Body of pancreas (tissue), 4 donors: ENCODE results near the gene DTNB. TPM values are rescaled to one million over a fixed set of nuclear protein-coding genes. Genes with fewer than 3 reads are reported as not detected.
A peak's percentile ranks its signal among the peaks of the same experiment; 100 is the strongest.

Source experiments
- ATAC-seq: fragments of 150-250 bp; one replicate; pipeline ENCODE4 v1.9.1; 2016
- DNase-seq, 4 donors: peaks; one replicate each; pipeline ENCODE4 v3.0.0-alpha.2; 2019
- H3K27ac ChIP-seq, 4 donors: fragments of 200-600 bp; sonication (generic); 1 replicate in 3 of 4; 2 replicates in 1 of 4; pipeline versions ENCODE4 v1.5.1 to v1.6.1; 2016 to 2019; ENCODE audit warnings: mild to moderate bottlenecking in 1 of 4, mixed read lengths in 1 of 4, moderate library complexity in 1 of 4
- H3K27me3 ChIP-seq, 2 donors: fragments of 200-600 bp; sonication (generic); one replicate each; pipeline ENCODE4 v1.6.0; 2016; ENCODE audit warnings: mild to moderate bottlenecking in 1 of 2
- H3K36me3 ChIP-seq, 2 donors: fragments of 200-600 bp; sonication (generic); replicated peaks in 1 of 2; 2 replicates each; pipeline ENCODE4 v1.5.1; 2016; ENCODE audit warnings: low read depth in 2 of 2; ENCODE audit not compliant: insufficient read depth in 1 of 2
- H3K4me1 ChIP-seq: fragments of 200-600 bp; sonication (generic); one replicate; pipeline ENCODE4 v1.6.0; 2016
- H3K4me3 ChIP-seq, 2 donors: fragments of 200-600 bp; sonication (generic); 1 replicate in 1 of 2; 2 replicates in 1 of 2; pipeline ENCODE4 v1.5.1; 2016 to 2019
- H3K9me3 ChIP-seq, 3 donors: fragments of 200-600 bp; sonication (generic); 1 replicate in 2 of 3; 2 replicates in 1 of 3; pipeline ENCODE4 v1.5.1; 2016
- POLR2A ChIP-seq, 3 donors: fragments of 450-650 bp; IDR thresholded peaks; one replicate each; pipeline ENCODE4 v1.6.1; 2016; ENCODE audit warnings: antibody characterized with exemption in 3 of 3, mild to moderate bottlenecking in 2 of 3
- WGBS, 2 donors: methylation state at CpG; one replicate each; pipeline ENCODE4 v1.1.5; 2017; 5-methylcytosine and 5-hydroxymethylcytosine counted together
- intact Hi-C: fragments of 100-400 bp; cut with DNase I; formaldehyde crosslinking; loops from one replicate; pipeline ENCODE4 v1.15.1; 2023
- total RNA-seq, 2 donors: library from RNA; depleted of rRNA; stranded (reverse); fragments of >200 nt; gene quantifications; one replicate each; pipeline ENCODE4 v1.1.0, GENCODE V29; 2016
- TF ChIP-seq, protein P1 (sequence below), 7 experiments: fragments of 450-650 bp in 4 of 7; fragments of 200-600 bp in 3 of 7; sonication (generic) in 3 of 7; IDR thresholded peaks; one replicate each; pipeline ENCODE4 v1.5.1; 2016 to 2019; ENCODE audit warnings: antibody characterized with exemption in 7 of 7

DTNB gene
- total RNA-seq, 2 donors from 2014 or later = 17.8 to 22.6 TPM

DNA sequence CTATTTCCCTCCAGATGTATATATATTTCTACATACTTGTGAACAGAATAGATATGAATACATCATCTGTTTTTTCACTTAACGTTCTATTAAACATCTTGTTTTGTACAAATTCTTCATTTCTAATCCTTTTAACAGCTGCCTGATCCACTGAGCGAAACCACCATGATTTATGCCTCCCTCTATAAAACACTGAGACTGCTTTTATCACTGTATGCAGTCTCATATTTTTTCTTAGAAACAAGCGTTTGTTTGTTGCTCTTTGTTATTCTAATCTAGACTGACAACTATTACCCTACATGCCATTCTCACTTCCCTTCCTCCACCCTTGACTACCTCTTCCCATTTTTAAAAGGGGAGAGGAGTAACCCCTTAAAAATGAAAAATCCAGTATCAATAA, 88.2 kb downstream of the DTNB start:
- 74% methylated on average over 3 of the region's 3 CpGs for WGBS, 2 donors
- DNase-seq (no peak), ATAC-seq (no peak)
- Histone ChIP-seq H3K4me1 (no peaks in the 10 kb centered on the region), H3K4me3 (no peak overlapping the region), H3K27ac (no peak overlapping the region), H3K9me3 (no peaks in the 10 kb centered on the region), H3K27me3 (no peaks in the 10 kb centered on the region), H3K36me3 (no peaks in the 10 kb centered on the region)
- no peak for TF ChIP-seq POLR2A (IDR thresholded peaks at IDR 0.05)
- intact Hi-C loops = no loop called here

DNA sequence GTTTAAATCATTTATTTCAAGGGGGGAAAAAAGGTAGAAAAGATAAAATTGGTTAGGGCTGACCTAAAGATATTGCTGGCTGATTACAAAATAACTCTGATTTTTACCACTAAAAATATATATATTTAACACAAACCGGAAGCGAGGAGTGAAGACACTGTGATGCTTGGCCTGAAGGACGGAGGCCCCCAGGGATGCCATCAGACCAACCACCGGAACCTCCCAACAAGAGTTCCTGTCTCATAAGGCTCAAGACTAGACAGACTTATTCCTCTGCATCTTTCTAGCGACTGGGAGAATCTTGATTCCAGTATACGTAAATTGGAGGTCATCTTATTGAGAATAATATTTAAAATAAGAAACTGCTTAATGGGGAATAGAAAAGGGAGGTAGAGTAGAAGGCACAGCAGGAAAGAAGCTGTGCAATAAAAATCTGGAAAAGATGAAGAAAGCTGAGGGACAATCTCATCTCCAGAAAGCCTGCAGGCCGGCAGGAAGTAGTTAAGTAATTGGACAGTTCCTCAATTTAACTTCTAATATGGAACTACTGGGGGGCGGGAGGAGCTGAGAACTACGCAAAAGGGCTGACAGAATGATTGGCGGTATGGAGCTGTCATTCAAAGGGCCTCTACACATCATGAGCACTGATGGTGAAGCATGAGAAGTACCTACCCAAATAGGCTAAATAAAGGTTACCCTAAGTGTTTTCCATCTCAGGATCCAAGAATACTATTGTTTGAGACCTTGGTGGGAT, 91.1 kb downstream of the DTNB start:
- ATAC-seq (no peak), DNase-seq (peak in 1 of 4 donors; percentile 49)
- TF ChIP-seq, protein P1, sequence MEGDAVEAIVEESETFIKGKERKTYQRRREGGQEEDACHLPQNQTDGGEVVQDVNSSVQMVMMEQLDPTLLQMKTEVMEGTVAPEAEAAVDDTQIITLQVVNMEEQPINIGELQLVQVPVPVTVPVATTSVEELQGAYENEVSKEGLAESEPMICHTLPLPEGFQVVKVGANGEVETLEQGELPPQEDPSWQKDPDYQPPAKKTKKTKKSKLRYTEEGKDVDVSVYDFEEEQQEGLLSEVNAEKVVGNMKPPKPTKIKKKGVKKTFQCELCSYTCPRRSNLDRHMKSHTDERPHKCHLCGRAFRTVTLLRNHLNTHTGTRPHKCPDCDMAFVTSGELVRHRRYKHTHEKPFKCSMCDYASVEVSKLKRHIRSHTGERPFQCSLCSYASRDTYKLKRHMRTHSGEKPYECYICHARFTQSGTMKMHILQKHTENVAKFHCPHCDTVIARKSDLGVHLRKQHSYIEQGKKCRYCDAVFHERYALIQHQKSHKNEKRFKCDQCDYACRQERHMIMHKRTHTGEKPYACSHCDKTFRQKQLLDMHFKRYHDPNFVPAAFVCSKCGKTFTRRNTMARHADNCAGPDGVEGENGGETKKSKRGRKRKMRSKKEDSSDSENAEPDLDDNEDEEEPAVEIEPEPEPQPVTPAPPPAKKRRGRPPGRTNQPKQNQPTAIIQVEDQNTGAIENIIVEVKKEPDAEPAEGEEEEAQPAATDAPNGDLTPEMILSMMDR (IDR thresholded peaks at IDR 0.05) = no peak
- H3K27me3 ChIP-seq = no peaks in the 10 kb centered on the region
- intact Hi-C loops = no loop called here
- no peak overlapping the region for H3K27ac ChIP-seq
- no peaks in the 10 kb centered on the region for H3K4me1 ChIP-seq
- WGBS, 2 donors = 84 to 93% methylated on average over 10 of the region's 10 CpGs
- H3K36me3 ChIP-seq = no peaks in the 10 kb centered on the region
- H3K4me3 ChIP-seq = no peak overlapping the region
- no peaks in the 10 kb centered on the region for H3K9me3 ChIP-seq

GRCh38 chr2:25576596-25576995, 96.8 kb downstream of the DTNB start:
- no peak for DNase-seq

DNA sequence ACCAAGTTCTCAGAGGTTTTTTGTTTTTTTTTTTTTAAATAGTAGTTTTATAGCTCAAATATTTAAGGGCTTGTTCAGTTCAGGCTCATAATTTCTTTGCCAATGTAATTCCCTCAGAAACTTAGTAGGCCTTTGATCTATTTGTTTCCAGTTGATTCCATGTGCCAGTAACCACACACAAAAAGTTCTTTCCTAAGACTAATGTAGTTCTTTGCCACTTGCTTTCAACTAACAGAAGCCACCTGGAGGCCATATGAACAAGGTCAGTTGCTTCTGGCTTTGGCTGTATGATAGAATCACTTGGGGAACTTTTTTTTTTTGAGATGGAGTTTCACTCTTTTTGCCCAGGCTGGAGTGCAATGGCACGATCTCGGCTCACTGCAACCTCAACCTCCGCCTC, 100.7 kb downstream of the DTNB start:
- H3K27me3 ChIP-seq = no peaks in the 10 kb centered on the region
- no peak for ATAC-seq
- intact Hi-C loops = no loop called here
- H3K27ac ChIP-seq = no peak overlapping the region
- peaks cover 1% of the 10 kb centered on the region for H3K4me1 ChIP-seq
- H3K4me3 ChIP-seq = no peak overlapping the region
- H3K9me3 ChIP-seq = no peaks in the 10 kb centered on the region
- WGBS, 2 donors = 94 to 96% methylated on average over 3 of the region's 3 CpGs
- no peak for TF ChIP-seq POLR2A (IDR thresholded peaks at IDR 0.05)
- DNase-seq = no peak
- no peaks in the 10 kb centered on the region for H3K36me3 ChIP-seq

More at GRCh38 chr2:25576596-25576995, 96.8 kb downstream of the DTNB start:
- no peak overlapping the region for H3K27ac ChIP-seq
- ATAC-seq = no peak
- H3K4me1 ChIP-seq = no peaks in the 10 kb centered on the region
- TF ChIP-seq, protein P1 (IDR thresholded peaks at IDR 0.05) = no peak
- TF ChIP-seq POLR2A (IDR thresholded peaks at IDR 0.05) = no peak
- intact Hi-C loops = no loop called here
- WGBS, 2 donors = 61 to 75% methylated on average over 7 of the region's 7 CpGs
- H3K4me3 ChIP-seq = no peak overlapping the region
- no peaks in the 10 kb centered on the region for H3K36me3 ChIP-seq
- H3K9me3 ChIP-seq = no peaks in the 10 kb centered on the region
- H3K27me3 ChIP-seq = no peaks in the 10 kb centered on the region

GRCh38 chr2:25570161-25570845, 103.1 kb downstream of the DTNB start:
- no peaks in the 10 kb centered on the region for H3K36me3 ChIP-seq
- no peak overlapping the region for H3K4me3 ChIP-seq
- DNase-seq (no peak), ATAC-seq (no peak)
- TF ChIP-seq POLR2A (IDR thresholded peaks at IDR 0.05) = no peak
- TF ChIP-seq, protein P1 (IDR thresholded peaks at IDR 0.05) = no peak
- peaks cover 11% of the 10 kb centered on the region for H3K4me1 ChIP-seq
- intact Hi-C loops = no loop called here
- no peak overlapping the region for H3K27ac ChIP-seq
- no peaks in the 10 kb centered on the region for H3K9me3 ChIP-seq
- WGBS, 2 donors = 62 to 68% methylated on average over 3 of the region's 3 CpGs
- no peaks in the 10 kb centered on the region for H3K27me3 ChIP-seq
